Measurements from ENCODE around the gene H19. TPM values are rescaled to one million over a fixed set of nuclear protein-coding genes. Genes with fewer than 3 reads are reported as not detected.

Gene H19
- total RNA-seq, 1 donor from 2014 or later: 1,806 TPM

Other genes starting within 250 kb of the H19 start
- gene IFITM10, start 247.2 kb downstream of the H19 start, total RNA-seq: 13.5 and 24.0 TPM in 2 replicates
- 2,062 and 2,147 TPM in 2 replicates for gene CTSD, start 233.9 kb downstream of the H19 start, total RNA-seq
- gene SYT8, start 162.9 kb downstream of the H19 start, total RNA-seq: 5.0 and 6.2 TPM in 2 replicates
- gene TNNI2, start 158.9 kb downstream of the H19 start, total RNA-seq: 1.0 and 1.1 TPM in 2 replicates
- gene LSP1, start 144.8 kb downstream of the H19 start, total RNA-seq: 26.9 and 29.5 TPM in 2 replicates
- not detected in 2 replicates for gene PRR33, start 105.9 kb downstream of the H19 start, total RNA-seq
- 2.6 and 4.4 TPM in 2 replicates for gene TNNT3, start 78.1 kb downstream of the H19 start, total RNA-seq
- gene MRPL23, start 50.5 kb downstream of the H19 start, total RNA-seq: 28.0 and 29.2 TPM in 2 replicates
- gene IGF2, start 141.5 kb upstream of the H19 start, total RNA-seq: 521 and 590 TPM in 2 replicates
- gene INS, start 163.4 kb upstream of the H19 start, total RNA-seq: not detected in 2 replicates
- 0.75 and 0.89 TPM in 2 replicates for gene TH, start 174.0 kb upstream of the H19 start, total RNA-seq

Data from osteocyte (in vitro differentiated cells).